ENCODE measurements around the gene STAT5B. TPM values are rescaled to one million over a fixed set of nuclear protein-coding genes. Genes with fewer than 3 reads are reported as not detected.

STAT5B gene
- total and polyA plus RNA-seq, 2 of the 13 experiments (the other 11 are each of a cell fraction or from before 2014, with no cell fraction given), result 21.0 to 42.8 TPM

GRCh38 chr17:42248351-42249179 lies 27.6 kb downstream of the STAT5B start (continued):
- TF ChIP-seq FOXP4 (CRISPR knock-in tag; IDR thresholded peaks at IDR 0.05) (peak; percentile 57; the same call in 1 of the 2 replicates), KLF13 (CRISPR knock-in tag; IDR thresholded peaks at IDR 0.05) (no peak), TERF1 (CRISPR knock-in tag; IDR thresholded peaks at IDR 0.05) (no peak), TEF (CRISPR knock-in tag; IDR thresholded peaks at IDR 0.05) (no peak), HNF4A (CRISPR knock-in tag; IDR thresholded peaks at IDR 0.05) (peak; percentile 44; the same call in 1 of the 2 replicates), DR1 (CRISPR knock-in tag; IDR thresholded peaks at IDR 0.05) (no peak), NR2F6 (IDR thresholded peaks at IDR 0.05) (0 out of 2 replicates have a peak, but pooled peaks have one; percentile 40), NR2F6 (CRISPR knock-in tag; IDR thresholded peaks at IDR 0.05) (peak; percentile 62; the same call in 1 of the 2 replicates), AGO1 (IDR thresholded peaks at IDR 0.05; ENCODE audit: low read depth, low read length, poor library complexity, severe bottlenecking) (no peak), ZNF768 (CRISPR knock-in tag; IDR thresholded peaks at IDR 0.05) (no peak), RNF219 (CRISPR knock-in tag; IDR thresholded peaks at IDR 0.05) (no peak), MLLT10 (CRISPR knock-in tag; IDR thresholded peaks at IDR 0.05) (no peak), ZNF713 (CRISPR knock-in tag; IDR thresholded peaks at IDR 0.05) (no peak), BATF2 (CRISPR knock-in tag; IDR thresholded peaks at IDR 0.05) (no peak), ARID4A (CRISPR knock-in tag; IDR thresholded peaks at IDR 0.05; ENCODE audit: borderline replicate concordance) (peak; percentile 63; the same call in 1 of the 2 replicates), MIXL1 (CRISPR knock-in tag; IDR thresholded peaks at IDR 0.05) (peak; percentile 78), ZKSCAN8 (CRISPR knock-in tag; IDR thresholded peaks at IDR 0.05; ENCODE audit: borderline replicate concordance) (0 out of 2 replicates have a peak, but pooled peaks have one; percentile 62), ZNF224 (CRISPR knock-in tag; IDR thresholded peaks at IDR 0.05) (no peak)
